Suprapubic skin (tissue), 4 donors: ENCODE results near the gene OLA1.

Experiments
- CTCF ChIP-seq, 2 donors: fragments of 200-600 bp in 1 of 2; fragments of 450-650 bp in 1 of 2; sonication (generic) in 1 of 2; IDR thresholded peaks; one replicate each; pipeline ENCODE4 v1.5.1; 2016 to 2019; ENCODE audit warnings: antibody characterized with exemption in 2 of 2, mild to moderate bottlenecking in 1 of 2, moderate library complexity in 1 of 2
- EP300 ChIP-seq: sonication (generic); formaldehyde crosslinking; IDR thresholded peaks from one replicate; pipeline ENCODE4 v1.6.1; 2017; ENCODE audit warnings: antibody characterized with exemption
- POLR2AphosphoS5 ChIP-seq, 3 donors: sonication (generic); formaldehyde crosslinking; IDR thresholded peaks; one replicate each; pipeline ENCODE4 v1.6.1; 2017; ENCODE audit warnings: antibody characterized with exemption in 3 of 3

- TF ChIP-seq CTCF (IDR thresholded peaks at IDR 0.05) (no peak), EP300 (no peak), POLR2AphosphoS5 (IDR thresholded peaks at IDR 0.05) (no peak)
These were observed 29.0 kb downstream of the OLA1 start for GRCh38 chr2:174219321-174219720.
